Fibroblast of lung (primary cell): Measurements from ENCODE around the gene PKHD1.

Source experiments
- CTCF ChIP-seq, 2 donors: IDR thresholded peaks in 1 of 2; conservative IDR thresholded peaks in 1 of 2; 1 replicate in 1 of 2; 2 replicates in 1 of 2; pipeline ENCODE4 v1.5.1; 2011 to 2012; ENCODE audit warnings: low read length in 2 of 2, control low read depth in 1 of 2, inconsistent platforms in 1 of 2, low read depth in 1 of 2, mild to moderate bottlenecking in 1 of 2
- EZH2 ChIP-seq: IDR thresholded peaks from 2 replicates; pipeline ENCODE4 v1.5.1; 2012; ENCODE audit warnings: low read length, control low read depth, mild to moderate bottlenecking; ENCODE audit errors: missing control alignments

DNA sequence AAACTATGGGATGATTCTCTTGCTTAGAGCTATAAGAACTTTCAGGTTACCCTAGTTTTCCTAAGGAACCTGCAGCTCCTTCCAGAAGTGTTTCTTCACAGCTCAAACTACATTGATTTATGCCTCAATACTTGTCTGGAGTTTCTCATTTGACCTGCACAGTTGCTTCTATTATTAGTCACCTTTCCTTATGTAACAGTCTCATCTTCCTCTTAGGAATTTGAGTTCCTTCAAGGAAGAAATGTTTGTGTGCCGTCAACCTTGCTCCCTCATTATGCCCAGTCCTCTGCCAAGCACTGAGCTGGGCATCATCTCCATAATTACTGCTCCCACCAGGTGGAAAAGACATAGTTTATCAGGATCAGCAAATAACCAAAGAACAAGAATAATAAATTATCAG, 466.4 kb downstream of the PKHD1 start:
- TF ChIP-seq CTCF (conservative IDR thresholded peaks at IDR 0.05 in 1 of 2, IDR thresholded peaks at IDR 0.05 in 1 of 2; ENCODE audit: low read depth in 1 of 2, low read length in 2 of 2) = no peak
- TF ChIP-seq EZH2 = no peak
